Measurements from ENCODE around the gene SYT13.
"Not testable (repeated sequence)": the region's sequence is repeated elsewhere in the genome, so short reads cannot be mapped to it uniquely, and the experiment has no call there.

Gene SYT13

GRCh38 chr11:45252877-45253276, 33.3 kb downstream of the SYT13 start:
- H3K4me3 ChIP-seq (ENCODE audit: control insufficient read depth, low read depth, low read length): no peak overlapping the region
- no peak for DNase-seq (ENCODE audit: low read depth)
- no peak for TF ChIP-seq CTCF (conservative IDR thresholded peaks at IDR 0.05; ENCODE audit: control insufficient read depth, insufficient read depth, low read depth, low read length)

GRCh38 chr11:45252134-45252856, 33.8 kb downstream of the SYT13 start:
- TF ChIP-seq CTCF (conservative IDR thresholded peaks at IDR 0.05; ENCODE audit: control insufficient read depth, insufficient read depth, low read depth, low read length): peak; percentile 53
- peak; percentile 41 for DNase-seq (ENCODE audit: low read depth)
- H3K4me3 ChIP-seq (ENCODE audit: control insufficient read depth, low read depth, low read length): no peak overlapping the region

- no peak for TF ChIP-seq CTCF (conservative IDR thresholded peaks at IDR 0.05; ENCODE audit: control insufficient read depth, insufficient read depth, low read depth, low read length)
Observed at GRCh38 chr11:45250035-45250718, 36.0 kb downstream of the SYT13 start.

GRCh38 chr11:45249372-45249771, 36.8 kb downstream of the SYT13 start:
- not testable (repeated sequence) for DNase-seq (ENCODE audit: low read depth); H3K4me3 ChIP-seq (ENCODE audit: control insufficient read depth, low read depth, low read length)

More at GRCh38 chr11:45250035-45250718, 36.0 kb downstream of the SYT13 start:
- no peak for DNase-seq (ENCODE audit: low read depth)
- H3K4me3 ChIP-seq (ENCODE audit: control insufficient read depth, low read depth, low read length): no peak overlapping the region

GRCh38 chr11:45248501-45249011, 37.6 kb downstream of the SYT13 start:
- no peak overlapping the region for H3K4me3 ChIP-seq (ENCODE audit: control insufficient read depth, low read depth, low read length)
- TF ChIP-seq CTCF (conservative IDR thresholded peaks at IDR 0.05; ENCODE audit: control insufficient read depth, insufficient read depth, low read depth, low read length): no peak
- no peak for DNase-seq (ENCODE audit: low read depth)

- no peak overlapping the region for H3K4me3 ChIP-seq (ENCODE audit: control insufficient read depth, low read depth, low read length)
- DNase-seq (ENCODE audit: low read depth): peak; percentile 10
- no peak for TF ChIP-seq CTCF (conservative IDR thresholded peaks at IDR 0.05; ENCODE audit: control insufficient read depth, insufficient read depth, low read depth, low read length)
Observed at GRCh38 chr11:45247433-45247832, 38.7 kb downstream of the SYT13 start.

- DNase-seq (ENCODE audit: low read depth): no peak
- no peak overlapping the region for H3K4me3 ChIP-seq (ENCODE audit: control insufficient read depth, low read depth, low read length)
- no peak for TF ChIP-seq CTCF (conservative IDR thresholded peaks at IDR 0.05; ENCODE audit: control insufficient read depth, insufficient read depth, low read depth, low read length)
Observed at GRCh38 chr11:45246241-45246640, 39.9 kb downstream of the SYT13 start.

Data from fibroblast of mammary gland (primary cell).